Measurements from ENCODE around the gene IFRD2. TPM values are rescaled to one million over a fixed set of nuclear protein-coding genes. Genes with fewer than 3 reads are reported as not detected.
"Not testable (repeated sequence)": the region's sequence is repeated elsewhere in the genome, so short reads cannot be mapped to it uniquely, and the experiment has no call there.

The IFRD2 gene
- polyA plus RNA-seq, 1 donor = 54.2 TPM

DNA sequence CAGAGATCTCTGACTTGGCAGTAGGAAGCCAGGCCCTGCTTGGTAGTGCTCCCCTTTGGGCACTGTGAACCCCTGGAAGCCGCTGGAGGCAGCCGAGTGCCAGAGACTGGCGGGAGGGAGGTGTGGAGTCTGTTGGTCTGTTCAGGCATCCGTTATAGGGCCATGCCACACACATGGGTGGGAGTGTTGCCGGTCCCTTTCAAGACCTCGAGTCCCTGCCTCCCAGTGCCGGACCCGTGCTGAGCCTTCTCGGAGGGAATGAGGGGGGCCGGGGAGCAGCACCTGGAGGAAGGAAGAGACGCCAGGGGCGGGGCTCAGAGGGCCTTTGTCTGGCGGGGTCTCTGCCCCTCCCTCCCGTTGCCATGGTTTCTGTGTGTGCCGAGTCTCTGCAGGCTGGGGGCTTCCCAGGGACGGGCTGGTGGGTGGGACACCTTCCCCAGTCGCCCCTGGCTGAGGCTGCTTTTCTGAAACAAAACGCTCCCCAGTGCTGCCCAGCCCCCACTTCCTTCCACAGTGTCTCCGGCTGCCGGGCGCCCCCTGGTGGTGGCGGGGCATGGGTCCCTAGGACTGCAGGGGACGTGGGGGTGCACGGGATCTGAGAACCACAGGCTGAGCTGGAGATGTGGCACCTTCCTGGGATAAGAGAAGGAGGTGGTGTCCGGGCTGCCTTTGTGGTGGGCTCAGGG is 46.3 kb downstream of the IFRD2 start:
- peak; percentile 89 for DNase-seq

GRCh38 chr3:50245251-50245745 is 46.9 kb downstream of the IFRD2 start:
- no peak for DNase-seq

- not testable (repeated sequence) for DNase-seq
Measured at GRCh38 chr3:50244813-50245212, 47.4 kb downstream of the IFRD2 start.

DNA sequence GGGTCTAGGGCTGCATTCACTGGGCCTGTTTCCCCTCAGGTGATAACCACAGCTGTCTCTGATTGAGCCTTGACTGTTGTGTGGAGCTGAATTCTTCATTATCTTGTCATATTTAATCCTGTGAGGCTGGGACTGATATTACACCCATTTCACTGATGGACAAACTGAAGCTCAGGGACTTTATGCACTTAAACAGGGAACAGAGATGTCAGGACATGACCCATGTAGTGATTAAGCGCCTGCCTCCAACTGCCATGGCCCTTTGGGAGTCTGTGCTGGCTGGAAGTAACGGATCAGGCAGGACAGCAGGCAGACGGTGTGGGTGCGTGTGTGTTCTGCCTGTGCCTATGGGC is 48.7 kb downstream of the IFRD2 start:
- no peak for DNase-seq

DNA sequence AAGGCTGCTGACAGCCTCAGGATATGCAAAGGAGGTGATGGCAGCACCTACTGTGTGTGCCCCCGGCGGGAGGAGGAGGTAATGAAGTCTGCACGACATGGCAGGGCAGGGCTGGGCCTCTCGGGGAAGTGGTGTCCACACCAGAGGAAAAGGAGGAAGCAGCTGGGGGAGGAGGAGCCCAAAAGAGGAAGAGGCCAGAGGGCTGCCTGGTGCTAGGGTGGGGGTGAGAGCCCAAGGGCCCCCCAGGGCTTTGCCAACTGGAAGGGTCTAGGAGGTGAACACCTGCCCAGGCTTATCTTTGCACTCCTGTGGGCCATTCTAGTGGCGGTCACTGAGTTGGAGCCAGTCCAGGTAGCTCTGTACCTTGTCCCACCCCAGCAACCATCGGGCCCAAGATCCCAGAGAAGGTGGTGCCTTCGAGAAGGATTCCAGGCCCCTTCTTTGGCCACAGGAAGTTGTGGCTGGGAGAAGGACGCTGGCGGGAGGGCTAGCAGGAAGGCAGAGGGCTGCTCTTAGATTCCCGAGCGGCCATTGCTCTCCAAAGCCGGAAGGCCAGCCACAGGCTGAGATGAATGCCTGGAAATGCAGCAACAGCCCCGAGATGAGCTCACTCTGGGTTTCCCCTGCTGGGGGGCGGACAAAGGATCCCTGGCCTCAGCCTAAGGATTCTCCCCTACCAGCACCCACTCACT is 49.2 kb downstream of the IFRD2 start:
- DNase-seq = no peak

DNA sequence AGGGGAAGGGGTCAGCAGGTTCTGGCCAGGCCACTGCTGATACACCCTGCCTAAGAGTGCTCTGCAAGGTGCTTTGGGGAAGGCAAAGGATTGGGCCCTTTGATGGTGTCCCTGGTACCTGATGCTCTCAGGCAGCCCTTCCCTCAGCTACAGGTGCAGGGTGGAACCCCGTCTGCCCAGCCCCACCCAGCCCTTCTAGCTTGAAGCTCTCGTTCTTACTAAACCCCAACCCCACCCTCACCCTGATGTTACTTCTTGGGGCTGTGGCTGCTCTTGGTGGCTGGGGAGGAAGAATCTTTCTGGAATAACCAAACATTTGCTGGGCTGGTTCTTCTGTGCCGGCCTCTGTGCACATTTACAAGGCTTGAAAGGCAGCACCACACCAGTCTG is 49.9 kb downstream of the IFRD2 start:
- no peak for DNase-seq

GRCh38 chr3:50241713-50242380 is 50.4 kb downstream of the IFRD2 start:
- DNase-seq = no peak

GRCh38 chr3:50241163-50241562 is 51.1 kb downstream of the IFRD2 start:
- DNase-seq = no peak

DNA sequence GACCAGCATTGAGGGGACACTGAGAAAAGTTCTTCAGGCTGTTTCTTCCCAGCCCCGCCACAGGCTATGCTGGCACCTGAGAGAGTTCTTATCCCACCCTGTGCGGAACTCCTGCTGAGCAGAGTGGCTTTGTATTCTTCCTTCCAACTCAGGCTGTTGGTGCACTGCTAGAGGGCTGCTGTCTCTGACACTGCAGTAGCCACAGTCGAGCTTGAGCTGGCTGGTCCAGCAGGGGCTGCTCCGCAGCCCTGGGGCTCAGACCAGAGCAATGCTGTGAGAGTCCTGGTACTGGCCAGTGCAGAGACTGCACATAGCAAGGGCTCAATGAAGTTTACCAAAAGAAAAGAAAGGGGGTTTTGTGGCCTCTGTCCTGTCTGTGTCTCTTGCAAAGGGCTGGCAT is 52.6 kb downstream of the IFRD2 start:
- DNase-seq = no peak

- no peak for DNase-seq
Measured at GRCh38 chr3:50238549-50239026, 53.6 kb downstream of the IFRD2 start.

- DNase-seq = peak; percentile 72
Measured at GRCh38 chr3:50237754-50238548, 54.3 kb downstream of the IFRD2 start.

Other genes starting within 250 kb of the IFRD2 start
- gene RBM5, start 203.5 kb downstream of the IFRD2 start, polyA plus RNA-seq (ENCODE audit: insufficient read length) = 179 TPM
- gene SEMA3F, start 137.1 kb downstream of the IFRD2 start, polyA plus RNA-seq (ENCODE audit: insufficient read length) = 13.0 TPM
- gene GNAT1, start 100.8 kb downstream of the IFRD2 start, polyA plus RNA-seq (ENCODE audit: insufficient read length) = 0.37 TPM
- 3.3 TPM for gene SLC38A3, start 87.2 kb downstream of the IFRD2 start, polyA plus RNA-seq (ENCODE audit: insufficient read length)
- gene GNAI2, start 56.2 kb downstream of the IFRD2 start, polyA plus RNA-seq (ENCODE audit: insufficient read length) = 187 TPM
- gene SEMA3B, start 23.3 kb downstream of the IFRD2 start, polyA plus RNA-seq (ENCODE audit: insufficient read length) = 43.9 TPM
- gene LSMEM2, start 13.3 kb downstream of the IFRD2 start, polyA plus RNA-seq (ENCODE audit: insufficient read length) = 35.9 TPM
- 1.3 TPM for gene HYAL3, start 7.0 kb upstream of the IFRD2 start, polyA plus RNA-seq (ENCODE audit: insufficient read length)
- 9.5 TPM for gene NAA80, start 7.0 kb upstream of the IFRD2 start, polyA plus RNA-seq (ENCODE audit: insufficient read length)
- 2.1 TPM for gene HYAL1, start 11.1 kb upstream of the IFRD2 start, polyA plus RNA-seq (ENCODE audit: insufficient read length)
- 39.2 TPM for gene HYAL2, start 30.3 kb upstream of the IFRD2 start, polyA plus RNA-seq (ENCODE audit: insufficient read length)
- gene TUSC2, start 35.8 kb upstream of the IFRD2 start, polyA plus RNA-seq (ENCODE audit: insufficient read length) = 17.7 TPM
- 36.3 TPM for gene RASSF1, start 48.4 kb upstream of the IFRD2 start, polyA plus RNA-seq (ENCODE audit: insufficient read length)
- 1.4 TPM for gene ZMYND10, start 53.3 kb upstream of the IFRD2 start, polyA plus RNA-seq (ENCODE audit: insufficient read length)
- 17.6 TPM for gene NPRL2, start 58.3 kb upstream of the IFRD2 start, polyA plus RNA-seq (ENCODE audit: insufficient read length)
- 8.5 TPM for gene CYB561D2, start 58.4 kb upstream of the IFRD2 start, polyA plus RNA-seq (ENCODE audit: insufficient read length)
- gene TMEM115, start 67.1 kb upstream of the IFRD2 start, polyA plus RNA-seq (ENCODE audit: insufficient read length) = 25.7 TPM
- 8.2 TPM for gene CACNA2D2, start 211.2 kb upstream of the IFRD2 start, polyA plus RNA-seq (ENCODE audit: insufficient read length)